GM23338 (cell line): ENCODE measurements around the gene NCKAP5. TPM values are rescaled to one million over a fixed set of nuclear protein-coding genes. Genes with fewer than 3 reads are reported as not detected.

Experiments
- ATAC-seq: fragments of 200-7000 bp; cut with Tn5 transposase; 3 replicates; pipeline ENCODE4 v1.9.1; 2020
- DNase-seq: peaks from one replicate; pipeline ENCODE4 v3.0.0-alpha.2; 2015; ENCODE audit warnings: low spot score
- H2AFZ ChIP-seq: fragments of 200-600 bp; sonication (generic); 2 replicates; pipeline ENCODE4 v1.8.0; 2016; ENCODE audit warnings: antibody characterized with exemption, mild to moderate bottlenecking, moderate library complexity
- H3F3A ChIP-seq: fragments of 200-600 bp; sonication (generic); replicated peaks from 2 replicates; pipeline ENCODE4 v1.8.0; 2017; ENCODE audit warnings: antibody characterized with exemption, mixed run types, low read depth
- H3K27ac ChIP-seq: fragments of 200-600 bp; sonication (generic); 2 replicates; pipeline ENCODE4 v1.6.1; 2016; ENCODE audit warnings: low read depth
- H3K27me3 ChIP-seq: fragments of 200-600 bp; sonication (generic); 2 replicates; pipeline ENCODE4 v1.8.0; 2016; ENCODE audit warnings: mild to moderate bottlenecking, mixed run types, moderate library complexity; ENCODE audit not compliant: insufficient read depth
- H3K36me3 ChIP-seq: fragments of 200-600 bp; sonication (generic); 2 replicates; pipeline ENCODE4 v1.8.0; 2016; ENCODE audit warnings: mild to moderate bottlenecking; ENCODE audit not compliant: insufficient read depth
- H3K4me1 ChIP-seq: fragments of 200-600 bp; sonication (generic); 2 replicates; pipeline ENCODE4 v1.8.0; 2016; ENCODE audit warnings: mild to moderate bottlenecking, moderate library complexity; ENCODE audit not compliant: insufficient read depth
- H3K4me2 ChIP-seq: fragments of 200-600 bp; sonication (generic); 2 replicates; pipeline ENCODE4 v1.7.1; 2017; ENCODE audit warnings: mixed run types
- H3K4me3 ChIP-seq: fragments of 200-600 bp; sonication (generic); 2 replicates; pipeline ENCODE4 v1.6.1; 2016; ENCODE audit warnings: mixed run types
- H3K79me2 ChIP-seq: fragments of 200-600 bp; sonication (generic); replicated peaks from 2 replicates; pipeline ENCODE4 v1.8.0; 2017; ENCODE audit warnings: mild to moderate bottlenecking; ENCODE audit not compliant: insufficient read depth
- H3K9me2 ChIP-seq: fragments of 200-600 bp; sonication (generic); 2 replicates; pipeline ENCODE4 v1.8.0; 2017; ENCODE audit not compliant: insufficient read depth
- H4K20me1 ChIP-seq: fragments of 200-600 bp; sonication (generic); replicated peaks from 2 replicates; pipeline ENCODE4 v1.8.0; 2017; ENCODE audit warnings: mild to moderate bottlenecking; ENCODE audit not compliant: insufficient read depth
- H3K27ac Mint-ChIP-seq: 2 replicates; pipeline ENCODE4 v1.8.0; 2020; ENCODE audit warnings: inconsistent platforms, mild to moderate bottlenecking, moderate library complexity, mixed read lengths
- H3K27me3 Mint-ChIP-seq: 3 replicates; pipeline ENCODE4 v1.8.0; 2022; ENCODE audit warnings: low read depth, mild to moderate bottlenecking, moderate library complexity, mixed read lengths, inconsistent platforms; ENCODE audit not compliant: insufficient read depth, poor library complexity
- H3K36me3 Mint-ChIP-seq: 3 replicates; pipeline ENCODE4 v1.8.0; 2021; ENCODE audit warnings: low read depth, mild to moderate bottlenecking, inconsistent platforms, moderate library complexity, mixed read lengths
- H3K4me1 Mint-ChIP-seq: 3 replicates; pipeline ENCODE4 v1.8.0; 2020; ENCODE audit warnings: mild to moderate bottlenecking, inconsistent platforms, mixed read lengths
- H3K4me3 Mint-ChIP-seq: 3 replicates; pipeline ENCODE4 v1.8.0; 2021; ENCODE audit warnings: moderate library complexity, mild to moderate bottlenecking, inconsistent platforms, mixed read lengths
- H3K9me3 Mint-ChIP-seq: 3 replicates; pipeline ENCODE4 v1.8.0; 2020; ENCODE audit warnings: moderate library complexity, mild to moderate bottlenecking, inconsistent platforms, mixed read lengths
- EZH2 ChIP-seq: fragments of 200-600 bp; sonication (generic); IDR thresholded peaks from one replicate; pipeline ENCODE4 v1.8.0; 2017; ENCODE audit warnings: antibody characterized with exemption, mild to moderate bottlenecking, low read depth; ENCODE audit not compliant: unreplicated experiment
- EZH2phosphoT487 ChIP-seq: fragments of 200-600 bp; sonication (generic); IDR thresholded peaks from one replicate; pipeline ENCODE4 v1.8.1; 2018; ENCODE audit warnings: antibody characterized with exemption; ENCODE audit not compliant: unreplicated experiment
- JUNB ChIP-seq: IDR thresholded peaks from one replicate; pipeline ENCODE4 v1.6.1; 2016; ENCODE audit warnings: antibody characterized with exemption; ENCODE audit not compliant: unreplicated experiment
- NANOG ChIP-seq: IDR thresholded peaks from 2 replicates; pipeline ENCODE4 v1.6.1; 2016; ENCODE audit warnings: antibody characterized with exemption, borderline replicate concordance
- POLR2AphosphoS5 ChIP-seq: IDR thresholded peaks from 2 replicates; pipeline ENCODE4 v1.6.1; 2016; ENCODE audit warnings: antibody characterized with exemption, low read depth
- ZNF331 ChIP-seq: fragments of 250-450 bp; sonication (Bioruptor Pico); IDR thresholded peaks from 2 replicates; pipeline ENCODE4 v1.5.0; 2020; ENCODE audit warnings: low read depth, mild to moderate bottlenecking, moderate library complexity
- polyA plus RNA-seq: library from polyadenylated mRNA; unstranded; fragments of >200 nt; fragmentation: Nextera tagmentation; extraction: Ambion mirVana; gene quantifications from 2 replicates; pipeline ENCODE4 v1.2.1, GENCODE V29; 2016
- total RNA-seq: library from RNA; depleted of rRNA; stranded (reverse); fragments of >200 nt; shearing (Covaris generic); gene quantifications from 2 replicates; pipeline ENCODE4 v1.2.3, GENCODE V29; 2014
- TF ChIP-seq, protein P1 (sequence below): IDR thresholded peaks from one replicate; pipeline ENCODE4 v1.6.1; 2018; ENCODE audit warnings: antibody characterized with exemption; ENCODE audit not compliant: unreplicated experiment
- TF ChIP-seq, protein P2 (sequence below): fragments of 250-450 bp; sonication (Bioruptor Pico); IDR thresholded peaks from 2 replicates; pipeline ENCODE4 v1.5.0; 2020; ENCODE audit warnings: mild to moderate bottlenecking, moderate library complexity

Gene NCKAP5
- total and polyA plus RNA-seq, 2 experiments from 2014 or later, result 0.34 to 0.73 TPM

DNA sequence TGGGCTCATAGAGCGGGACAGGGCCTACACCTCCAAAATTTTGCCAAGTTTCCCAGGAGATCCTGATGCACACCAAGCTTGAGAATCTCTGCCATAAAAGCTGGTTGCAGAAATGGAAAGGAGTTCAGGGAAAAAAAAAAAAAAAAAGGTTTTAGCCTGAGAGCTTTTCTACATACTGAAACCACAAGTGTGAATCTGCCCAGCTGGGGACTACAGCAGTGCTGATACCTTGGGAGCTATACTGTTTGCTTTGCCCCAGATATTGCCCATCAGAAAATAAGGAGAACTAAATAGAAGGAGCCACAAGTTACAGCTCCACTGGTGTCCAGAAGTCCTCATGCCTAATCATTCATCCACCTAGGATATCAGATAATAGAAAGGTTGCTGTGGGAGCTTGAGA lies 38.4 kb upstream of the NCKAP5 start:
- Histone ChIP-seq H3K4me3 (no peak overlapping the region), H3K27ac (no peak overlapping the region), H3K4me2 (no peak overlapping the region), H3K9me2 (0 out of 2 replicates have a peak, but pooled peaks cover 4% of the 10 kb centered on the region), H3K4me1 (0 out of 2 replicates have a peak, but pooled peaks cover 7% of the 10 kb centered on the region), H3K27me3 (no peaks in the 10 kb centered on the region), H4K20me1 (no peaks in the 10 kb centered on the region), H3F3A (no peaks in the 10 kb centered on the region), H2AFZ (no peak overlapping the region), H3K36me3 (no peaks in the 10 kb centered on the region), H3K79me2 (no peaks in the 10 kb centered on the region)
- H3K9me3 Mint-ChIP-seq, result no peaks in the 10 kb centered on the region
- H3K4me3 Mint-ChIP-seq, result no peak overlapping the region
- DNase-seq (no peak), ATAC-seq (no peak)
- TF ChIP-seq JUNB (no peak), EZH2 (no peak), EZH2phosphoT487 (no peak), NANOG (no peak), ZNF331 (CRISPR knock-in tag) (no peak), POLR2AphosphoS5 (no peak)
- TF ChIP-seq, protein P1, sequence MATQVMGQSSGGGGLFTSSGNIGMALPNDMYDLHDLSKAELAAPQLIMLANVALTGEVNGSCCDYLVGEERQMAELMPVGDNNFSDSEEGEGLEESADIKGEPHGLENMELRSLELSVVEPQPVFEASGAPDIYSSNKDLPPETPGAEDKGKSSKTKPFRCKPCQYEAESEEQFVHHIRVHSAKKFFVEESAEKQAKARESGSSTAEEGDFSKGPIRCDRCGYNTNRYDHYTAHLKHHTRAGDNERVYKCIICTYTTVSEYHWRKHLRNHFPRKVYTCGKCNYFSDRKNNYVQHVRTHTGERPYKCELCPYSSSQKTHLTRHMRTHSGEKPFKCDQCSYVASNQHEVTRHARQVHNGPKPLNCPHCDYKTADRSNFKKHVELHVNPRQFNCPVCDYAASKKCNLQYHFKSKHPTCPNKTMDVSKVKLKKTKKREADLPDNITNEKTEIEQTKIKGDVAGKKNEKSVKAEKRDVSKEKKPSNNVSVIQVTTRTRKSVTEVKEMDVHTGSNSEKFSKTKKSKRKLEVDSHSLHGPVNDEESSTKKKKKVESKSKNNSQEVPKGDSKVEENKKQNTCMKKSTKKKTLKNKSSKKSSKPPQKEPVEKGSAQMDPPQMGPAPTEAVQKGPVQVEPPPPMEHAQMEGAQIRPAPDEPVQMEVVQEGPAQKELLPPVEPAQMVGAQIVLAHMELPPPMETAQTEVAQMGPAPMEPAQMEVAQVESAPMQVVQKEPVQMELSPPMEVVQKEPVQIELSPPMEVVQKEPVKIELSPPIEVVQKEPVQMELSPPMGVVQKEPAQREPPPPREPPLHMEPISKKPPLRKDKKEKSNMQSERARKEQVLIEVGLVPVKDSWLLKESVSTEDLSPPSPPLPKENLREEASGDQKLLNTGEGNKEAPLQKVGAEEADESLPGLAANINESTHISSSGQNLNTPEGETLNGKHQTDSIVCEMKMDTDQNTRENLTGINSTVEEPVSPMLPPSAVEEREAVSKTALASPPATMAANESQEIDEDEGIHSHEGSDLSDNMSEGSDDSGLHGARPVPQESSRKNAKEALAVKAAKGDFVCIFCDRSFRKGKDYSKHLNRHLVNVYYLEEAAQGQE, result no peak
- TF ChIP-seq, protein P2, sequence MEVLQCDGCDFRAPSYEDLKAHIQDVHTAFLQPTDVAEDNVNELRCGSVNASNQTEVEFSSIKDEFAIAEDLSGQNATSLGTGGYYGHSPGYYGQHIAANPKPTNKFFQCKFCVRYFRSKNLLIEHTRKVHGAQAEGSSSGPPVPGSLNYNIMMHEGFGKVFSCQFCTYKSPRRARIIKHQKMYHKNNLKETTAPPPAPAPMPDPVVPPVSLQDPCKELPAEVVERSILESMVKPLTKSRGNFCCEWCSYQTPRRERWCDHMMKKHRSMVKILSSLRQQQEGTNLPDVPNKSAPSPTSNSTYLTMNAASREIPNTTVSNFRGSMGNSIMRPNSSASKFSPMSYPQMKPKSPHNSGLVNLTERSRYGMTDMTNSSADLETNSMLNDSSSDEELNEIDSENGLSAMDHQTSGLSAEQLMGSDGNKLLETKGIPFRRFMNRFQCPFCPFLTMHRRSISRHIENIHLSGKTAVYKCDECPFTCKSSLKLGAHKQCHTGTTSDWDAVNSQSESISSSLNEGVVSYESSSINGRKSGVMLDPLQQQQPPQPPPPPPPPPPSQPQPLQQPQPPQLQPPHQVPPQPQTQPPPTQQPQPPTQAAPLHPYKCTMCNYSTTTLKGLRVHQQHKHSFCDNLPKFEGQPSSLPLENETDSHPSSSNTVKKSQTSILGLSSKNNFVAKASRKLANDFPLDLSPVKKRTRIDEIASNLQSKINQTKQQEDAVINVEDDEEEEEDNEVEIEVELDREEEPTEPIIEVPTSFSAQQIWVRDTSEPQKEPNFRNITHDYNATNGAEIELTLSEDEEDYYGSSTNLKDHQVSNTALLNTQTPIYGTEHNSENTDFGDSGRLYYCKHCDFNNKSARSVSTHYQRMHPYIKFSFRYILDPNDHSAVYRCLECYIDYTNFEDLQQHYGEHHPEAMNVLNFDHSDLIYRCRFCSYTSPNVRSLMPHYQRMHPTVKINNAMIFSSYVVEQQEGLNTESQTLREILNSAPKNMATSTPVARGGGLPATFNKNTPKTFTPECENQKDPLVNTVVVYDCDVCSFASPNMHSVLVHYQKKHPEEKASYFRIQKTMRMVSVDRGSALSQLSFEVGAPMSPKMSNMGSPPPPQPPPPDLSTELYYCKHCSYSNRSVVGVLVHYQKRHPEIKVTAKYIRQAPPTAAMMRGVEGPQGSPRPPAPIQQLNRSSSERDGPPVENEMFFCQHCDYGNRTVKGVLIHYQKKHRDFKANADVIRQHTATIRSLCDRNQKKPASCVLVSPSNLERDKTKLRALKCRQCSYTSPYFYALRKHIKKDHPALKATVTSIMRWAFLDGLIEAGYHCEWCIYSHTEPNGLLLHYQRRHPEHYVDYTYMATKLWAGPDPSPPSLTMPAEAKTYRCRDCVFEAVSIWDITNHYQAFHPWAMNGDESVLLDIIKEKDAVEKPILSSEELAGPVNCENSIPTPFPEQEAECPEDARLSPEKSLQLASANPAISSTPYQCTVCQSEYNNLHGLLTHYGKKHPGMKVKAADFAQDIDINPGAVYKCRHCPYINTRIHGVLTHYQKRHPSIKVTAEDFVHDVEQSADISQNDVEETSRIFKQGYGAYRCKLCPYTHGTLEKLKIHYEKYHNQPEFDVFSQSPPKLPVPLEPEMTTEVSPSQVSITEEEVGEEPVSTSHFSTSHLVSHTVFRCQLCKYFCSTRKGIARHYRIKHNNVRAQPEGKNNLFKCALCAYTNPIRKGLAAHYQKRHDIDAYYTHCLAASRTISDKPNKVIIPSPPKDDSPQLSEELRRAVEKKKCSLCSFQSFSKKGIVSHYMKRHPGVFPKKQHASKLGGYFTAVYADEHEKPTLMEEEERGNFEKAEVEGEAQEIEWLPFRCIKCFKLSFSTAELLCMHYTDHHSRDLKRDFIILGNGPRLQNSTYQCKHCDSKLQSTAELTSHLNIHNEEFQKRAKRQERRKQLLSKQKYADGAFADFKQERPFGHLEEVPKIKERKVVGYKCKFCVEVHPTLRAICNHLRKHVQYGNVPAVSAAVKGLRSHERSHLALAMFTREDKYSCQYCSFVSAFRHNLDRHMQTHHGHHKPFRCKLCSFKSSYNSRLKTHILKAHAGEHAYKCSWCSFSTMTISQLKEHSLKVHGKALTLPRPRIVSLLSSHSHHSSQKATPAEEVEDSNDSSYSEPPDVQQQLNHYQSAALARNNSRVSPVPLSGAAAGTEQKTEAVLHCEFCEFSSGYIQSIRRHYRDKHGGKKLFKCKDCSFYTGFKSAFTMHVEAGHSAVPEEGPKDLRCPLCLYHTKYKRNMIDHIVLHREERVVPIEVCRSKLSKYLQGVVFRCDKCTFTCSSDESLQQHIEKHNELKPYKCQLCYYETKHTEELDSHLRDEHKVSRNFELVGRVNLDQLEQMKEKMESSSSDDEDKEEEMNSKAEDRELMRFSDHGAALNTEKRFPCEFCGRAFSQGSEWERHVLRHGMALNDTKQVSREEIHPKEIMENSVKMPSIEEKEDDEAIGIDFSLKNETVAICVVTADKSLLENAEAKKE, result no peak
- peaks cover 23% of the 10 kb centered on the region for H3K4me1 Mint-ChIP-seq
- H3K36me3 Mint-ChIP-seq, result no peaks in the 10 kb centered on the region
- peaks cover 6% of the 10 kb centered on the region for H3K27me3 Mint-ChIP-seq
- no peak overlapping the region for H3K27ac Mint-ChIP-seq
